Right kidney (tissue), 1 donor: ENCODE measurements around the gene LPAR1.
"Not testable (repeated sequence)": the region's sequence is repeated elsewhere in the genome, so short reads cannot be mapped to it uniquely, and the experiment has no call there.

Experiments used
- DNase-seq: peaks from one replicate; pipeline ENCODE4 v3.0.0-alpha.2; 2016

LPAR1 gene

GRCh38 chr9:110871736-110872135 lies 166.5 kb downstream of the LPAR1 start:
- no peak for DNase-seq

GRCh38 chr9:110869931-110870330 lies 168.3 kb downstream of the LPAR1 start:
- no peak for DNase-seq

GRCh38 chr9:110864011-110864410 lies 174.3 kb downstream of the LPAR1 start:
- no peak for DNase-seq

GRCh38 chr9:110861370-110862110 lies 176.7 kb downstream of the LPAR1 start:
- DNase-seq: not testable (repeated sequence)

GRCh38 chr9:110856772-110857171 lies 181.5 kb downstream of the LPAR1 start:
- DNase-seq: no peak

- no peak for DNase-seq
Measured at GRCh38 chr9:110850401-110851135, 187.7 kb downstream of the LPAR1 start.

- DNase-seq: no peak
Measured at GRCh38 chr9:110847671-110848070, 190.6 kb downstream of the LPAR1 start.

GRCh38 chr9:110846215-110846614 lies 192.1 kb downstream of the LPAR1 start:
- DNase-seq: no peak

GRCh38 chr9:110844121-110844520 lies 194.1 kb downstream of the LPAR1 start:
- DNase-seq: no peak

GRCh38 chr9:110842986-110843385 lies 195.3 kb downstream of the LPAR1 start:
- DNase-seq: no peak

- DNase-seq: no peak
Measured at GRCh38 chr9:110842169-110842568, 196.1 kb downstream of the LPAR1 start.

GRCh38 chr9:110837401-110838005 lies 200.8 kb downstream of the LPAR1 start:
- no peak for DNase-seq

- DNase-seq: no peak
Measured at GRCh38 chr9:110835859-110836271, 202.4 kb downstream of the LPAR1 start.

- no peak for DNase-seq
Measured at GRCh38 chr9:110835404-110835803, 202.9 kb downstream of the LPAR1 start.

GRCh38 chr9:110832926-110833325 lies 205.3 kb downstream of the LPAR1 start:
- DNase-seq: no peak

- DNase-seq: no peak
Measured at GRCh38 chr9:110830495-110830894, 207.8 kb downstream of the LPAR1 start.

- DNase-seq: no peak
Measured at GRCh38 chr9:110828264-110828663, 210.0 kb downstream of the LPAR1 start.

GRCh38 chr9:110826400-110826799 lies 211.9 kb downstream of the LPAR1 start:
- not testable (repeated sequence) for DNase-seq

- no peak for DNase-seq
Measured at GRCh38 chr9:110825950-110826349, 212.3 kb downstream of the LPAR1 start.

GRCh38 chr9:110825129-110825528 lies 213.1 kb downstream of the LPAR1 start:
- DNase-seq: not testable (repeated sequence)
